ACC112 (cell line): ENCODE data around the gene LACTB.

Experiments
- H2AFZ ChIP-seq: fragments of 200-600 bp; sonication (generic); one replicate; pipeline ENCODE4 v1.6.0; 2017; ENCODE audit warnings: antibody characterized with exemption, low read length; ENCODE audit not compliant: unreplicated experiment
- H3K27ac ChIP-seq: fragments of 200-600 bp; sonication (generic); 2 replicates; pipeline ENCODE4 v1.5.1; 2014; ENCODE audit warnings: low read depth, mild to moderate bottlenecking, antibody characterized with exemption, low read length, moderate library complexity
- H3K27me3 ChIP-seq: fragments of 200-600 bp; sonication (generic); 2 replicates; pipeline ENCODE4 v1.6.1; 2014; ENCODE audit warnings: mild to moderate bottlenecking, antibody characterized with exemption, low read length, moderate library complexity, mixed read lengths; ENCODE audit not compliant: insufficient read depth
- H3K36me3 ChIP-seq: fragments of 200-600 bp; sonication (generic); 2 replicates; pipeline ENCODE4 v1.6.1; 2016; ENCODE audit warnings: mild to moderate bottlenecking, antibody characterized with exemption, low read length, moderate library complexity, mixed read lengths; ENCODE audit not compliant: insufficient read depth
- H3K4me1 ChIP-seq: fragments of 200-600 bp; sonication (generic); one replicate; pipeline ENCODE4 v1.6.1; 2016; ENCODE audit warnings: low read length, mixed read lengths; ENCODE audit not compliant: insufficient read depth, unreplicated experiment, control insufficient read depth
- H3K4me3 ChIP-seq: fragments of 200-600 bp; sonication (generic); 2 replicates; pipeline ENCODE4 v1.5.1; 2014; ENCODE audit warnings: mild to moderate bottlenecking, low read depth, low read length
- H3K79me2 ChIP-seq: fragments of 200-600 bp; sonication (generic); one replicate; pipeline ENCODE4 v1.6.0; 2016; ENCODE audit warnings: low read length; ENCODE audit not compliant: control insufficient read depth, unreplicated experiment, insufficient read depth

The LACTB gene

DNA sequence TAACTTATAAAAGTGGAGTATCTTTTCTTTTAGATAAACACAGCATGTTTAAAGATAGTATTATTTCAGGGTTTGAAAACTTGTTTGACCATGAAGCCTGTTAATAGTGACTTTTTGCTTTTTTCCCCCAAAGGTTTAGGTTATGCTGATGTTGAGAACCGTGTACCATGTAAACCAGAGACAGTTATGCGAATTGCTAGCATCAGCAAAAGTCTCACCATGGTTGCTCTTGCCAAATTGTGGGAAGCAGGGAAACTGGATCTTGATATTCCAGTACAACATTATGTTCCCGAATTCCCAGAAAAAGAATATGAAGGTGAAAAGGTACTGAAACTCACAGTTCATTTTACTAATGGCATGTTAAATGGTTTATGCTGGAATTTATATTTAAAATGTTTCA, 5.1 kb downstream of the LACTB start:
- H3K4me3 ChIP-seq = no peak overlapping the region
- peaks cover 46% of the 10 kb centered on the region for H3K36me3 ChIP-seq
- H2AFZ ChIP-seq = no peak overlapping the region
- no peak overlapping the region for H3K27ac ChIP-seq
- H3K27me3 ChIP-seq = no peaks in the 10 kb centered on the region
- peaks cover 8% of the 10 kb centered on the region for H3K4me1 ChIP-seq
- H3K79me2 ChIP-seq = peaks cover 37% of the 10 kb centered on the region

DNA sequence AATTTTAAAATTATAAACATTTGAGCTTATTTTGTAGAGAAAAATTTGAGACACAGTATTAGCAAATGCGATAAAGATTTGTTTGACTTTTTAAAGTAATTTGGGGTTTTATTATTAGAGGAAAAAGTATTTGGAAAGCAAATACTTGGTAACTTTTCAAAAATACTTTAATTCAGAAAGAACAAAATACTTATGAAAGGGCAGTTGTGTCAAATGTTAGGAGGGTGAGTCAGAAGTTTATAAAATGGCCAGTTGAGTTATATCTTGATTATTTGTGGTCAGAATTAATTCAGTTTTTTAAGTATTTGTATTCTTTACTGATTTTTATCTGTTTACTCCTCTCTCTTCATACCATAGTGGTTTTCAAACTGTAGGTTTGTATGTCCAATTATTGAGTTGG, 12.1 kb downstream of the LACTB start:
- Histone ChIP-seq H3K36me3 (peaks cover 31% of the 10 kb centered on the region), H2AFZ (no peak overlapping the region)

DNA sequence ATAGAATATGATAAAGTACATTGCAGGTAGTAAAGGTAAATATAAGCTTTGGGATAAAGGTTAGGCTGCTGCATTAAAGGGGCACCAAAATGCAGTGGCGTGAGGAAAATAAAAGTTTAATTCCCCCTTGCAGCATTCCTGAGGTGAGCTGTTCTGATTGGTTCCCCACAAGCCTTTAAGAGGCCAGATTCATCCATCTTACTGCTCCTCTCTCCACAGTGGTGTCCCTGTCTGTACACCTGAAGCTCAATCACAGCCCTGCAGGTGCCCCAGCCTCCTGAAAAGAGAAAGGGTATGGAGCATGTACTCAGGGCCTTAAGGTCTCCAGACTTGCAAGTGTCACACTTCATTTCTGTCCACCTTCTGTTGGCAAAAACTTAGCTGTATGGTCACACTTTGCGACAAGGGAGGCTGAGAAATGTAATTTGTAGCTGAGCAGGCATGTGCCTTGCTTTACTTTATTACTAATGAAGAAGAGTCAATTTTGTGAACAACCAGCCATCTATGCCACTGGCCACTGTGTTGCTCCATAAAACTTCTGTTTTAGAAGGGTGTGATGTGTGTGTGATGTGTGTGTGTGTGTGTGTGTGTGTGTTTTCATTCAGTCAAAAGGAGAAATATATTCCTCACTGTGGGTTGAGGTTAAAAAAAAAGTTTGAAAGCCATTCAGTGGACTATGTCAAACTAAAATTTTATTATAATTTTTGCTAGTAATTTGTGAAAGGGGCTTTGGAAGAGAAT, 12.8 kb downstream of the LACTB start:
- peak overlapping the region; percentile 95 for H3K27ac ChIP-seq
- no peak overlapping the region for H2AFZ ChIP-seq
- H3K36me3 ChIP-seq = peaks cover 25% of the 10 kb centered on the region
- peaks cover 6% of the 10 kb centered on the region for H3K79me2 ChIP-seq
- no peak overlapping the region for H3K4me3 ChIP-seq
- H3K27me3 ChIP-seq = no peaks in the 10 kb centered on the region
- H3K4me1 ChIP-seq = peaks cover 44% of the 10 kb centered on the region

More for the DNA sequence above, 12.1 kb downstream of the LACTB start:
- H3K27ac ChIP-seq = peak overlapping the region; percentile 95
- H3K27me3 ChIP-seq = no peaks in the 10 kb centered on the region
- H3K4me3 ChIP-seq = no peak overlapping the region
- peaks cover 44% of the 10 kb centered on the region for H3K4me1 ChIP-seq
- H3K79me2 ChIP-seq = peaks cover 10% of the 10 kb centered on the region

DNA sequence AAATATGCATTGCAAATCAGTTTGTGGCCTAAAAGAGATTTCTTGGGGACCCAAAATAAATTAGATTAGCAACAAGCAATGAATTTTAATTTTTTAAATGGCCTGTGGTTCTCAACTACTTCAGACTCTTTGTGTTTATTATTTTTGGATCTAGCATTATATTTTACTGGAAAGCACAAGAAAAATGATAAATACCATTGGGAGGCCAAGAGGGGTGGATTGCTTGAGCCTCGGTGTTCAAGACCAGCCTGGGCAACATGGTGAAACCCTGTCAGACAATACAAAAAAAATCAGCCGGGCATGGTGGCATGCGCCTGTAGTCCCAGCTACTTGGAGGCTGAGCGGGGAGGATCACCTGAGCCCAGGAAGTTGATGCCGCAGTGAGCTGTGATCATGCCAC, 13.6 kb downstream of the LACTB start:
- Histone ChIP-seq H3K4me1 (peaks cover 44% of the 10 kb centered on the region), H3K79me2 (peaks cover 6% of the 10 kb centered on the region), H3K27me3 (no peaks in the 10 kb centered on the region), H3K36me3 (peaks cover 18% of the 10 kb centered on the region), H3K27ac (peak overlapping the region; percentile 95), H2AFZ (peak overlapping the region; percentile 6), H3K4me3 (peak overlapping the region; percentile 12; the same call in 1 of the 2 replicates)

DNA sequence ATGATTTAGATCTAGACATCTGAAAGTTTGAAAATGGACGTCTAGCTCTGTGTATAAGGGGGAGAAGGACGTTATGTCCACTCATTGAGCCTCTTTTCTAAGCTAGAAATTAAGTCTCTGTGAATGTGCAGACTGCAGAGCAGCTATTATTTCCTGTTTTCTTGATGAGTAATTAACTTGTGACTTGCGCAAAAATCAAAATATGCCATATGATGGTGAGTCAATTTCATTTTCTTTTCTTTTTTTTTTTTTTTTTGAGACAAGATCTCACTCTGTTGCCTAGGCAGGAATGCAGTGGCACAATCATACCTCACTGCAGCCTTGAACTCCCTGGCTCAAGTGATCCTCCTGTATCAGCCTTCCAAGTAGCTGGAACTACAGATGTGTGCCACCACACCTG, 14.1 kb downstream of the LACTB start:
- Histone ChIP-seq H3K27ac (peak overlapping the region; percentile 95), H3K79me2 (peaks cover 6% of the 10 kb centered on the region), H3K27me3 (no peaks in the 10 kb centered on the region), H2AFZ (peak overlapping the region; percentile 6), H3K4me1 (peaks cover 44% of the 10 kb centered on the region), H3K4me3 (peak overlapping the region; percentile 35; the same call in 1 of the 2 replicates), H3K36me3 (peaks cover 14% of the 10 kb centered on the region)

- Histone ChIP-seq H3K79me2 (peaks cover 6% of the 10 kb centered on the region), H3K27ac (peak overlapping the region; percentile 95), H3K4me1 (peaks cover 44% of the 10 kb centered on the region), H3K4me3 (peak overlapping the region; percentile 4; the same call in 1 of the 2 replicates), H3K36me3 (peaks cover 10% of the 10 kb centered on the region), H2AFZ (no peak overlapping the region), H3K27me3 (no peaks in the 10 kb centered on the region)
Observed at GRCh38 chr15:63136742-63137141, 15.1 kb downstream of the LACTB start.

DNA sequence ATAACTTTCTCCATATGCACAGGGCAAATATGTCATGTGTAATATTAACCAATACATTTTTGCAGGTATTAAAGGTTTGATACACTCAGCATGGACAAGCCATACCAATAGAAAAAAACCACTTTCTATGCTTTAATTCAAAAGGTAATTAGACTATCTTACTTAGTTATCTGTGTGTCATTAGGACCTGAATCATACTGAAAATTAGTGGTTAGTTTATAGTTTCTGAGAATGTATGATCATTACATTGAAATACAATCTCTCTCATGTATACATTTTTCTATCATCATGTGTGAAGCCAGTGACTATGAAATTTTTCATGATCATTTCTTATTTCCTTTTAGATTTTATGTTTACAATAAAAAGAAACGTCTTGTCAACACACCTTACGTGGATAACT, 19.3 kb downstream of the LACTB start:
- Histone ChIP-seq H3K36me3 (peaks cover 15% of the 10 kb centered on the region), H3K27ac (no peak overlapping the region), H3K4me1 (peaks cover 14% of the 10 kb centered on the region), H3K27me3 (no peaks in the 10 kb centered on the region), H3K79me2 (peaks cover 6% of the 10 kb centered on the region), H2AFZ (no peak overlapping the region), H3K4me3 (no peak overlapping the region)

- peaks cover 28% of the 10 kb centered on the region for H3K36me3 ChIP-seq
- no peaks in the 10 kb centered on the region for H3K27me3 ChIP-seq
Observed at GRCh38 chr15:63145426-63145825, 23.8 kb downstream of the LACTB start.

DNA sequence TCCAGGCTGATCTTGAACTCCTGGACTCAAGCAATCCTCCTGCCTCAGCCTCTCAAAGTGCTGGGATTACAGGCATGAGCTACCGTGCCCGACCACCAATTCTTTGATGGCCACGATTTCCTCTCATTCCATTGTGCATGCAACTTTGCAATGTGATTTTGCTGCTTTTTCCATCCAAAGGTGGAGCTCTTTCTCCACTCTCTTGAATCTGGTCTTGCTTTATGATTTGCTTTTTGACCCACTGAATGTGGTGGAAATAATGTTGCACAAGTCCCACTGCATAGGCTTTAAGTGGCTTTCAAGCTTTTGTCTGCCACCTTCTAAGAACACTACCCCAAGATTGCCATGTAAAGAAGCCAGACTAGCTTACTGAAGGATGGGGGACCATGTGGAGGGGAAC, 25.0 kb downstream of the LACTB start:
- Histone ChIP-seq H3K27ac (no peak overlapping the region), H3K4me3 (no peak overlapping the region), H3K4me1 (peaks cover 5% of the 10 kb centered on the region), H3K79me2 (no peaks in the 10 kb centered on the region), H3K36me3 (peaks cover 29% of the 10 kb centered on the region), H3K27me3 (no peaks in the 10 kb centered on the region), H2AFZ (no peak overlapping the region)

More at GRCh38 chr15:63145426-63145825, 23.8 kb downstream of the LACTB start:
- H3K79me2 ChIP-seq = no peaks in the 10 kb centered on the region
- H2AFZ ChIP-seq = no peak overlapping the region
- H3K27ac ChIP-seq = no peak overlapping the region
- H3K4me3 ChIP-seq = no peak overlapping the region
- peaks cover 5% of the 10 kb centered on the region for H3K4me1 ChIP-seq

GRCh38 chr15:63151665-63152064, 30.0 kb downstream of the LACTB start:
- Histone ChIP-seq H3K4me3 (no peak overlapping the region), H3K4me1 (peaks cover 14% of the 10 kb centered on the region), H2AFZ (no peak overlapping the region), H3K36me3 (peaks cover 45% of the 10 kb centered on the region), H3K27me3 (no peaks in the 10 kb centered on the region), H3K79me2 (peaks cover 25% of the 10 kb centered on the region), H3K27ac (0 out of 2 replicates have a peak overlapping the region, but pooled peaks have one; percentile 10)

GRCh38 chr15:63155486-63155885, 33.8 kb downstream of the LACTB start:
- Histone ChIP-seq H2AFZ (no peak overlapping the region), H3K36me3 (peaks cover 32% of the 10 kb centered on the region), H3K27ac (peak overlapping the region; percentile 86; the same call in 1 of the 2 replicates), H3K79me2 (peaks cover 32% of the 10 kb centered on the region), H3K27me3 (no peaks in the 10 kb centered on the region), H3K4me3 (peak overlapping the region; percentile 92), H3K4me1 (peaks cover 9% of the 10 kb centered on the region)
